ENCODE measurements around the gene ACTA1. TPM values are rescaled to one million over a fixed set of nuclear protein-coding genes. Genes with fewer than 3 reads are reported as not detected.

Gene ACTA1
- polyA plus RNA-seq, 1 experiment, result not detected

DNA sequence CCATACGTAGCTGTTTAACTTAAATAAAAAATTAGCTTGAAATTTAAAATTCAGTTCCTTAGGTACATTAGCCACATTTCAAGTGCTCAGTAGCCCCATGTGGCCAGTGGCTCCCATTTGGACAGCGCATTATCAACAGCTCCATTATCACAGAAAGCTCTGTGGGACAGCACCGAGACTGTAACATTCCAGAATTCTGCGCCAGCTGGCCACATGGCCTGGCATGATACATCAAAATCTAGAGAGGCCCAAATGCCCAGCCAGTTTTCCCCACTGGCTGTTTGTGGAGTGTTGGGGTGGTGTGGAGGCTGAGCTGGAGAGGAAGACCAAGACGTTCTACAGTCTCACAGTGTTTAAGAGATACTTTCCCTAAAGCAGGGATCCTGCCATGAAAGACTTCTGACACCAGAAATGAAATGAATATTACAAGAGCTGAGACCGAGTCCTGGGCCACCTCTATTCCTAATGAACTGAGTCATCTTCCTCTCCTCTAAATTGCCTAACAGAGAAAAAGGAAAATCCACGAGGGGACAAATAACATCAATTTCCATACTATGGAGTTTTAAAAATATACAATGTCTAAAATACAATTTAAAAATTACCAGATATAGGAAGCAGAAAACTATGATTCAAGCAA is 27.3 kb upstream of the ACTA1 start:
- ChIA-PET POLR2A (no interaction called here), CTCF (interaction anchor here (1.8 kb wide), 1 partner anchor 21 kb away, joined by 8 read pairs; no protein-coding TSS in a partner anchor)
- no peak for DNase-seq (ENCODE audit: low read depth, low spot score)
- no peaks in the 10 kb centered on the region for H3K27me3 ChIP-seq (ENCODE audit: control insufficient read depth, insufficient read depth, low read length)
- H3K4me3 ChIP-seq (ENCODE audit: low read depth, low read length), result no peak overlapping the region
- H3K27ac ChIP-seq (ENCODE audit: low read depth, low read length), result no peak overlapping the region
- TF ChIP-seq CTCF (IDR thresholded peaks at IDR 0.05; ENCODE audit: low read depth, low read length), result no peak
- H3K9me3 ChIP-seq (ENCODE audit: control insufficient read depth, insufficient read depth, low read length), result no peaks in the 10 kb centered on the region

GRCh38 chr1:229459815-229460214 is 25.9 kb upstream of the ACTA1 start:
- ChIA-PET CTCF (interaction anchor here (1.5 to 1.8 kb wide), 2 partner anchors 22 kb away, joined by 6 to 8 read pairs; no protein-coding TSS in a partner anchor), POLR2A (no interaction called here)
- Histone ChIP-seq H3K4me3 (ENCODE audit: low read depth, low read length) (no peak overlapping the region), H3K27ac (ENCODE audit: low read depth, low read length) (no peak overlapping the region), H3K9me3 (ENCODE audit: control insufficient read depth, insufficient read depth, low read length) (no peaks in the 10 kb centered on the region), H3K27me3 (ENCODE audit: control insufficient read depth, insufficient read depth, low read length) (no peaks in the 10 kb centered on the region)
- DNase-seq (ENCODE audit: low read depth, low spot score), result no peak
- no peak for TF ChIP-seq CTCF (IDR thresholded peaks at IDR 0.05; ENCODE audit: low read depth, low read length)

GRCh38 chr1:229457436-229457835 is 23.5 kb upstream of the ACTA1 start:
- no peak for DNase-seq (ENCODE audit: low read depth, low spot score)
- no peak overlapping the region for H3K4me3 ChIP-seq (ENCODE audit: low read depth, low read length)
- TF ChIP-seq CTCF (IDR thresholded peaks at IDR 0.05; ENCODE audit: low read depth, low read length), result no peak
- no peaks in the 10 kb centered on the region for H3K27me3 ChIP-seq (ENCODE audit: control insufficient read depth, insufficient read depth, low read length)
- CTCF ChIA-PET, result interaction anchor here (0.9 to 1.1 kb wide), 2 partner anchors 24 to 201 kb away, joined by 3 to 4 read pairs; no protein-coding TSS in a partner anchor
- no peak overlapping the region for H3K27ac ChIP-seq (ENCODE audit: low read depth, low read length)
- H3K9me3 ChIP-seq (ENCODE audit: control insufficient read depth, insufficient read depth, low read length), result no peaks in the 10 kb centered on the region
- POLR2A ChIA-PET, result no interaction called here

- no peak for DNase-seq (ENCODE audit: low read depth, low spot score)
- CTCF ChIA-PET, result no interaction called here
These were observed 22.1 kb upstream of the ACTA1 start for GRCh38 chr1:229456016-229456415.

More at GRCh38 chr1:229456016-229456415, 22.1 kb upstream of the ACTA1 start:
- H3K9me3 ChIP-seq (ENCODE audit: control insufficient read depth, insufficient read depth, low read length), result no peaks in the 10 kb centered on the region
- POLR2A ChIA-PET, result no interaction called here
- no peaks in the 10 kb centered on the region for H3K27me3 ChIP-seq (ENCODE audit: control insufficient read depth, insufficient read depth, low read length)
- TF ChIP-seq CTCF (IDR thresholded peaks at IDR 0.05; ENCODE audit: low read depth, low read length), result no peak
- H3K4me3 ChIP-seq (ENCODE audit: low read depth, low read length), result no peak overlapping the region
- no peak overlapping the region for H3K27ac ChIP-seq (ENCODE audit: low read depth, low read length)

All from AG04450 (cell line).